ENCODE measurements around the gene NGEF. TPM values are rescaled to one million over a fixed set of nuclear protein-coding genes. Genes with fewer than 3 reads are reported as not detected.

Gene NGEF
- total RNA-seq, 2 experiments from 2014 or later, result not detected

DNA sequence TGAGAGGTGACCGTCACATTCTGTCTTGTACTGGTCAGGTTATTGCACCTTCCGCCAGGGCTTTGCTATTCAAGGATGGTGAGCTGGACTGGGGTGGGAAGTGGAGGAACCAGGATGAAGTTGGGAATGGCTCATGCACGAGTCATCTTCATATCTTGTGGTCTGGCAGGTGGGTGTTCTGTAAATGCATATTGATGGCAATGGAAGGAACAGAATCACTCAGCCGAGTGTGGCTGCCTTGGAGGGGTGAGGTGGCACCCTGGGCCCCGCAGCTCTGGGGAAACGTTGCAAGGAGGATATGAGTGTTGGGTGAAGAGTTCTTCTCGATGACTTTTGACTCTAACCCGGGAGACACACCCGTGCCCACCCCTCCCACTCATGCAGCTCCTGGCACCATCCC, 20.6 kb upstream of the NGEF start:
- ChIA-PET POLR2A (no interaction called here), CTCF (no interaction called here)
- intact Hi-C loops (cut with DNase I, micrococcal nuclease), result loop anchor here in 1 of 2 experiments (10.0 kb wide), 1 partner anchor 169 kb away; no protein-coding TSS in a partner anchor
- no peak for DNase-seq
- H3K36me3 ChIP-seq (ENCODE audit: insufficient read depth, low read length), result no peaks in the 10 kb centered on the region
- H3K4me3 Mint-ChIP-seq, result no peak overlapping the region
- no peaks in the 10 kb centered on the region for H3K27me3 Mint-ChIP-seq
- H3K27ac ChIP-seq (ENCODE audit: low read depth in 1 of 2, low read length in 2 of 2), result no peak overlapping the region
- H3K9me3 Mint-ChIP-seq, result no peaks in the 10 kb centered on the region
- no peaks in the 10 kb centered on the region for H3K27me3 ChIP-seq (ENCODE audit: control insufficient read depth in 1 of 2, insufficient read depth in 2 of 2, low read length in 2 of 2)
- H3K4me3 ChIP-seq (ENCODE audit: low read length), result no peak overlapping the region
- peaks cover 0 to 3% of the 10 kb centered on the region in 2 experiments for H3K9me3 ChIP-seq (ENCODE audit: control insufficient read depth in 1 of 2, insufficient read depth in 1 of 2, low read length in 2 of 2)
- no peaks in the 10 kb centered on the region for H3K36me3 Mint-ChIP-seq (ENCODE audit: low read depth)
- TF ChIP-seq, protein P1, sequence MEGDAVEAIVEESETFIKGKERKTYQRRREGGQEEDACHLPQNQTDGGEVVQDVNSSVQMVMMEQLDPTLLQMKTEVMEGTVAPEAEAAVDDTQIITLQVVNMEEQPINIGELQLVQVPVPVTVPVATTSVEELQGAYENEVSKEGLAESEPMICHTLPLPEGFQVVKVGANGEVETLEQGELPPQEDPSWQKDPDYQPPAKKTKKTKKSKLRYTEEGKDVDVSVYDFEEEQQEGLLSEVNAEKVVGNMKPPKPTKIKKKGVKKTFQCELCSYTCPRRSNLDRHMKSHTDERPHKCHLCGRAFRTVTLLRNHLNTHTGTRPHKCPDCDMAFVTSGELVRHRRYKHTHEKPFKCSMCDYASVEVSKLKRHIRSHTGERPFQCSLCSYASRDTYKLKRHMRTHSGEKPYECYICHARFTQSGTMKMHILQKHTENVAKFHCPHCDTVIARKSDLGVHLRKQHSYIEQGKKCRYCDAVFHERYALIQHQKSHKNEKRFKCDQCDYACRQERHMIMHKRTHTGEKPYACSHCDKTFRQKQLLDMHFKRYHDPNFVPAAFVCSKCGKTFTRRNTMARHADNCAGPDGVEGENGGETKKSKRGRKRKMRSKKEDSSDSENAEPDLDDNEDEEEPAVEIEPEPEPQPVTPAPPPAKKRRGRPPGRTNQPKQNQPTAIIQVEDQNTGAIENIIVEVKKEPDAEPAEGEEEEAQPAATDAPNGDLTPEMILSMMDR (IDR thresholded peaks at IDR 0.05), result no peak
- H3K27ac Mint-ChIP-seq, result no peak overlapping the region
- H3K4me1 Mint-ChIP-seq (ENCODE audit: low read depth), result no peaks in the 10 kb centered on the region
- ATAC-seq (ENCODE audit: poor library complexity), result no peak
- no peaks in the 10 kb centered on the region for H3K4me1 ChIP-seq (ENCODE audit: insufficient read depth, low read length)

DNA sequence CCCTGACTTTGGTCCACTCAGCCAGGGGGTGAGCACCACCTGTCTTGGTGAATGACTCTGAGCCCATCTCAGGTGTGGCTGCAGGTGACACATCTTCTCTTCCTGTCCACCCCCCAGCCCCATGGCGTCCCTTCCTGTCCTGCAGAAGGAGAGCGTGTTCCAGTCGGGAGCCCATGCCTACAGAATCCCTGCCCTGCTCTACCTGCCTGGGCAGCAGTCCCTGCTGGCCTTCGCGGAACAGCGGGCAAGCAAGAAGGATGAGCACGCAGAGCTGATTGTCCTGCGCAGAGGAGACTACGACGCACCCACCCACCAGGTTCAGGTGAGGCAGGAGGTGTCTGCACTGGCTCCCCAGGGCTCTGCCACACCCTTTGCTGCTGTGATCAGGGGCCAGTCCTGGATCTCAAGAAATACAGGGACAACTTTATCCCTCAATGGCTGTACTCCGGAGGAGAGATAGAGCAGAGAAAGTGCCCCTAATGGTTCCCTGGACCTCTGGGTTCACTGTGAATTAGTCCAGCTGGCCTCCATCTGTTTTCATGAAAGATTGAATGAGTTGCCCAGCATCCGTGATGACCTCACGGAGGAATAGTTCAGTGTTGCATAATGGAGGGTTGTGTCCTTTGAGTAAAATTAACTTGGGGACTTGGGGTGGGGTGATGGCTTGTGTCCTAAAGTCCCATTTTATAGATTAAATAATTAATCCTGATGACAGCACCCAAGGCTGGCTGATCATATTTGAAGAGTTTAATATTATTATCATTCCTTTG, 19.7 kb upstream of the NGEF start, which contains the start of gene NEU2:
Gene NEU2 (plus strand): TSS at position 122 of the 770 bp plus-strand sequence. CDS start 0 bp downstream, at position 122.
- no peaks in the 10 kb centered on the region for H3K9me3 Mint-ChIP-seq
- POLR2A ChIA-PET, result no interaction called here

DNA sequence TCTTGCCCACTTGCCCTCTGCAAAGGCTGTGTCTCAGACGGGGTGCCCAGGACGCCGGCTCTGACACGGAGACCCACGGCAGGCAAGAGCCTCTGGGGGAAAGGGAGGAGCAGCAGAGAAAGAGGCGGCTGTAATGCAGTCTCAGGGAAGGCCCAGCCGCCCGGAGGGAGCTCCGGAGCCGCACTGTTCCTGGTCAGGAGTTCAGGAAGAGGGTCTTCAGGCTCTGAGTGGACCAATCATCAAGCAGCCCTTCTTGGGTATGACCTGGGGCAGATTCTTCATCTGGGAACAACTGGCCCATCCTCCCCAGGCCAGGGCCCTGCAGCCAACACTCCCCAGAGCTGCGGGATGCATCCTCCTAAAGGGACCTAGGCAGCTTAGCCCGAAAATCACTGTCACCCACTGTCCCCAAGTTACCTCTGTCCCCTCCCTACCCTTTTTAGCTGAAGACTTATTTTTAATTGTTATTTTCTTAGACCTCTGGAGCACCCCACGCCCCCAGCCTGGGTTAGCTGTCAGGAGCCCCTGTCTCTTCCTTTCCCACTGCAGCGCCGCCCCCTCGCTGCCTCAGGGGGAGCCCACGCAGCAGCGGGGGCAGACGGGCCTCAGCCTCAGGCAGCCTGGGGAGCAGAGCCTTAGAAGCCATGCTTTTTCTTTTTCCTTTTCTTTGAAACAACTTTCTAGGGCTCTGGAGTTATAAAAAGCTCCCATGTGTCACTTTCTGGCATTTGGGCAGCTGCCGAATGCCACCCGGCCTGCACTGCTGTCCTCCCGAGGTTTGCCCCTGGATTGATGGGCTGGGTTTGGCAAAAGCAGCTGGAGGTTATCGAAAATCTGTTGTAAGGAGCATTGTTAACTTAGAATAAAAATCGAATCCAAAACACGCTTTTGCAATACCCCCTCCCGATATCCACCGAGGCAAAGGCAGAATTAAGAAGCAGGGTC, 18.8 kb upstream of the NGEF start:
- no peak overlapping the region for H3K27ac ChIP-seq (ENCODE audit: low read depth in 1 of 2, low read length in 2 of 2)
- Mint-ChIP-seq H3K27ac (no peak overlapping the region), H3K4me1 (ENCODE audit: low read depth) (no peaks in the 10 kb centered on the region), H3K27me3 (no peaks in the 10 kb centered on the region), H3K4me3 (no peak overlapping the region), H3K9me3 (no peaks in the 10 kb centered on the region), H3K36me3 (ENCODE audit: low read depth) (no peaks in the 10 kb centered on the region)
- ATAC-seq (ENCODE audit: poor library complexity) (no peak), DNase-seq (no peak)
- ChIA-PET POLR2A (no interaction called here), CTCF (no interaction called here)
- no peaks in the 10 kb centered on the region for H3K27me3 ChIP-seq (ENCODE audit: control insufficient read depth in 1 of 2, insufficient read depth in 2 of 2, low read length in 2 of 2)
- no peaks in the 10 kb centered on the region for H3K36me3 ChIP-seq (ENCODE audit: insufficient read depth, low read length)
- peaks cover 0 to 3% of the 10 kb centered on the region in 2 experiments for H3K9me3 ChIP-seq (ENCODE audit: control insufficient read depth in 1 of 2, insufficient read depth in 1 of 2, low read length in 2 of 2)
- H3K4me1 ChIP-seq (ENCODE audit: insufficient read depth, low read length), result no peaks in the 10 kb centered on the region
- TF ChIP-seq, protein P1 (IDR thresholded peaks at IDR 0.05), result no peak
- intact Hi-C loops (cut with DNase I, micrococcal nuclease), result loop anchor here in 1 of 2 experiments (10.0 kb wide), 1 partner anchor 167 kb away; no protein-coding TSS in a partner anchor
- no peak overlapping the region for H3K4me3 ChIP-seq (ENCODE audit: low read length)

More for the DNA sequence above, 19.7 kb upstream of the NGEF start, which contains the start of gene NEU2:
- TF ChIP-seq, protein P1 (IDR thresholded peaks at IDR 0.05), result no peak
- no peak for DNase-seq
- Histone ChIP-seq H3K27me3 (ENCODE audit: control insufficient read depth in 1 of 2, insufficient read depth in 2 of 2, low read length in 2 of 2) (no peaks in the 10 kb centered on the region), H3K27ac (ENCODE audit: low read depth in 1 of 2, low read length in 2 of 2) (no peak within 1 kb of the TSS), H3K36me3 (ENCODE audit: insufficient read depth, low read length) (no peaks in the 10 kb centered on the region), H3K4me1 (ENCODE audit: insufficient read depth, low read length) (no peaks in the 10 kb centered on the region), H3K4me3 (ENCODE audit: low read length) (no peak within 1 kb of the TSS), H3K9me3 (ENCODE audit: control insufficient read depth in 1 of 2, insufficient read depth in 1 of 2, low read length in 2 of 2) (peaks cover 0 to 3% of the 10 kb centered on the region in 2 experiments)
- H3K4me1 Mint-ChIP-seq (ENCODE audit: low read depth), result no peaks in the 10 kb centered on the region
- CTCF ChIA-PET, result no interaction called here
- H3K4me3 Mint-ChIP-seq, result no peak within 1 kb of the TSS
- H3K36me3 Mint-ChIP-seq (ENCODE audit: low read depth), result no peaks in the 10 kb centered on the region
- no peaks in the 10 kb centered on the region for H3K27me3 Mint-ChIP-seq
- H3K27ac Mint-ChIP-seq, result no peak within 1 kb of the TSS
- intact Hi-C loops (cut with DNase I, micrococcal nuclease), result loop anchor here in 1 of 2 experiments (10.0 kb wide), 1 partner anchor 168 kb away; no protein-coding TSS in a partner anchor
- no peak for ATAC-seq (ENCODE audit: poor library complexity)

Measured in CD4-positive, alpha-beta T cell (primary cell).